K562 (cell line): ENCODE data around the gene SETD5. TPM values are rescaled to one million over a fixed set of nuclear protein-coding genes. Genes with fewer than 3 reads are reported as not detected.

ENCODE experiments used
- ATAC-seq: fragments of 200-7000 bp; cut with Tn5 transposase; 3 replicates; pipeline ENCODE4 v1.9.1; 2020; ENCODE audit warnings: moderate library complexity
- BruUV-seq: library from RNA; stranded (reverse); fragments of 400-500 nt; replicated peaks from 2 replicates; lab custom pipeline; 2021; lab: Mats Ljungman, UMichigan
- CTCF ChIA-PET: fragments of 300-600 bp; formaldehyde crosslinking; extraction: SDS; loops from one replicate; lab custom pipeline; 2021; ENCODE audit warnings: low intra/inter-chr PET ratio; lab: Yijun Ruan, JAX
- POLR2A ChIA-PET: fragments of 300-600, 350-650 bp; sonication (Branson Sonifier 250); formaldehyde crosslinking; extraction: SDS; loops from one replicate; lab custom pipeline; 2021; ENCODE audit warnings: antibody characterized with exemption, inconsistent platforms; lab: Yijun Ruan, JAX
- DNase-seq, 4 experiments: peaks; one replicate each; pipeline versions ENCODE4 v3.0.0 to v3.0.0-alpha.2; 2011 to 2018; ENCODE audit warnings: low spot score in 3 of 4, mixed read lengths in 3 of 4; ENCODE audit errors: extremely low read depth in 1 of 4
- FAIRE-seq: peaks from 2 replicates; lab custom pipeline; 2011; peaks lifted over from hg19 to GRCh38; lab: Jason Lieb, UNC
- H2AFZ ChIP-seq: 2 replicates; pipeline ENCODE4 v1.6.0; 2011; ENCODE audit warnings: low read depth, low read length, control low read depth, inconsistent platforms
- H3K27ac ChIP-seq: fragments of 200-600 bp; 3 replicates; pipeline ENCODE4 v1.8.0; 2011; ENCODE audit warnings: low read depth, mild to moderate bottlenecking, control low read depth, inconsistent platforms, low read length, moderate library complexity, mixed read lengths; ENCODE audit errors: extremely low read depth
- H3K27me3 ChIP-seq, 2 experiments: fragments of 300-600 bp in 1 of 2; 2 replicates in 1 of 2; 3 replicates in 1 of 2; pipeline versions ENCODE4 v1.6.0 to v1.8.0; 2011; ENCODE audit warnings: inconsistent platforms in 2 of 2, low read length in 2 of 2, mild to moderate bottlenecking in 1 of 2, mixed read lengths in 1 of 2, moderate library complexity in 1 of 2; ENCODE audit not compliant: control insufficient read depth in 2 of 2, insufficient read depth in 2 of 2
- H3K36me3 ChIP-seq: fragments of 300-600 bp; 3 replicates; pipeline ENCODE4 v1.8.0; 2011; ENCODE audit warnings: mild to moderate bottlenecking, low read length, inconsistent platforms; ENCODE audit not compliant: control insufficient read depth, insufficient read depth
- H3K4me1 ChIP-seq, 2 experiments: fragments of 200-600 bp in 1 of 2; replicated peaks in 1 of 2; 2 replicates in 1 of 2; 3 replicates in 1 of 2; pipeline versions ENCODE4 v1.5.1 to v1.8.0; 2011; ENCODE audit warnings: inconsistent platforms in 2 of 2, low read length in 2 of 2, mild to moderate bottlenecking in 1 of 2, mixed read lengths in 1 of 2, moderate library complexity in 1 of 2; ENCODE audit not compliant: control insufficient read depth in 2 of 2, insufficient read depth in 2 of 2
- H3K4me2 ChIP-seq: 2 replicates; pipeline ENCODE4 v1.6.1; 2011; ENCODE audit warnings: low read length, control low read depth, inconsistent platforms, mixed read lengths; ENCODE audit not compliant: insufficient read depth
- H3K4me3 ChIP-seq: fragments of 200-600 bp; sonication (generic), shearing (Covaris generic); 2 replicates; pipeline ENCODE4 v1.5.1; 2016; ENCODE audit warnings: control low read depth, inconsistent platforms
- H3K79me2 ChIP-seq: fragments of 200-600 bp; 3 replicates; pipeline ENCODE4 v1.8.0; 2011; ENCODE audit warnings: low read length, inconsistent platforms; ENCODE audit not compliant: control insufficient read depth, insufficient read depth
- H3K9ac ChIP-seq, 2 experiments: 2 replicates each; pipeline versions ENCODE4 v1.6.0 to v1.6.1; 2011; ENCODE audit warnings: low read depth in 2 of 2, low read length in 2 of 2, control low read depth in 1 of 2, inconsistent platforms in 1 of 2, mild to moderate bottlenecking in 1 of 2, mixed read lengths in 1 of 2; ENCODE audit not compliant: insufficient read depth in 1 of 2
- H3K9me1 ChIP-seq: one replicate; pipeline ENCODE4 v1.6.0; 2011; ENCODE audit warnings: inconsistent platforms, mild to moderate bottlenecking, low read length, moderate library complexity; ENCODE audit not compliant: control insufficient read depth, insufficient read depth
- H3K9me3 ChIP-seq: replicated peaks from 2 replicates; pipeline ENCODE4 v1.5.1; 2011; ENCODE audit warnings: low read depth, low read length, inconsistent platforms; ENCODE audit not compliant: control insufficient read depth, insufficient read depth
- H4K20me1 ChIP-seq: replicated peaks from 2 replicates; pipeline ENCODE4 v1.6.1; 2011; ENCODE audit warnings: low read length, inconsistent platforms, mixed read lengths; ENCODE audit not compliant: control insufficient read depth, insufficient read depth
- RFX5 ChIP-seq: IDR thresholded peaks from 2 replicates; pipeline ENCODE4 v1.6.1; 2011; ENCODE audit warnings: low read depth, mild to moderate bottlenecking, improper control_type of control experiment, low read length
- SP2 ChIP-seq: IDR thresholded peaks from 2 replicates; pipeline ENCODE4 v1.6.1; 2011; ENCODE audit warnings: mild to moderate bottlenecking, low read depth, low read length, moderate library complexity; ENCODE audit not compliant: poor library complexity, severe bottlenecking; ENCODE audit errors: extremely low read depth
- ZBTB8A ChIP-seq: fragments of 450-650 bp; IDR thresholded peaks from 2 replicates; pipeline ENCODE4 v1.6.1; 2018; ENCODE audit warnings: mild to moderate bottlenecking, moderate library complexity; ENCODE audit not compliant: partially characterized antibody
- WGBS: fragments of 100-300 bp; shearing (Covaris generic); methylation state at CpG from one replicate; pipeline ENCODE4 v1.1.6; 2016; ENCODE audit warnings: low coverage, mixed read lengths; ENCODE audit not compliant: insufficient coverage; ENCODE audit errors: missing lambda C conversion rate; 5-methylcytosine and 5-hydroxymethylcytosine counted together
- in situ Hi-C: fragments of 300-500 bp; cut with MboI; formaldehyde crosslinking; loops from 4 replicates; pipeline ENCODE4 v1.15.0; 2018; ENCODE audit warnings: inconsistent platforms, mixed read lengths
- intact Hi-C: fragments of 100-400 bp; cut with micrococcal nuclease; formaldehyde crosslinking; loops from 2 replicates; pipeline ENCODE4 v1.14.2; 2022
- polyA plus RNA-seq, 8 experiments: library from polyadenylated mRNA; depleted of rRNA in 4 of 8; stranded (reverse) in 5 of 8; unstranded in 3 of 8; fragments of >200 nt; fragmentation: Nextera tagmentation in 2 of 8; fragmentation: Illumina TruSeq in 1 of 8; extraction: Ambion mirVana in 2 of 8; extraction: Trizol in 1 of 8; gene quantifications; 2 replicates each; pipeline versions ENCODE4 v1.2.1 to v1.2.3, GENCODE V29; 2011 to 2014; ENCODE audit warnings: inconsistent platforms in 1 of 8, missing spikeins in 1 of 8
- total RNA-seq, 7 experiments: library from RNA; depleted of rRNA in 6 of 7; stranded (reverse); fragments of >200 nt in 6 of 7; fragmentation: Illumina TruSeq in 2 of 7; extraction: Trizol in 2 of 7; gene quantifications; 2 replicates each; pipeline versions ENCODE4 v1.2.1 to v1.2.3, GENCODE V29; 2011 to 2021; ENCODE audit warnings: low replicate concordance in 1 of 7
- TF ChIP-seq, protein P1 (sequence below): fragments of 450-650 bp; formaldehyde crosslinking; IDR thresholded peaks from 2 replicates; pipeline ENCODE4 v1.4.0; 2020; ENCODE audit warnings: mild to moderate bottlenecking, mixed read lengths

SETD5 gene
- total and polyA plus RNA-seq, 9 of the 15 experiments (the other 6 are each of a cell fraction or from before 2014, with no cell fraction given) = 20.8 to 135 (median 87.2) TPM

DNA sequence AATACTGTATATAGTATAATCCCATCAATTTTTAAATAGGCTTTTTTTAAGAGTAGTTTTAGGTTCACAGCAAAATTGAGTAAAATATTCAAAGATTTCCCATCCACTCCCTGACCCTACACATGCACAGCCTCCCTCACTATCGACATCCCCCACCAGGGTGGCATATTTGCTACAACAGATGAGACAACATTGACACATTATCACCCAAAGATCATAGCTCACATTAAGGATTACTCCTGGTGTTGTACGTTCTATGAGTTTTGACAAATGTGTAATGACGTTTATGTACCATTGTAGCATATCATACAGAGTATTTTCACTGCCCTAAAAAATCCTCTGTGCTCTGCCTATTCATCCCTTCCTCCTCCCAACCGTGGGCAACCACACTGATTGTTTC, 116.9 kb downstream of the SETD5 start:
- H4K20me1 ChIP-seq = no peaks in the 10 kb centered on the region
- FAIRE-seq (no peak), ATAC-seq (no peak), DNase-seq (no peak)
- peaks cover 9% of the 10 kb centered on the region in 2 experiments for H3K27me3 ChIP-seq
- H3K27ac ChIP-seq = no peak overlapping the region
- intact Hi-C loops = no loop called here
- H3K4me2 ChIP-seq = no peak overlapping the region
- WGBS = 0% methylated on average over 4 of the region's 4 CpGs
- peaks cover 0 to 4% of the 10 kb centered on the region in 2 experiments; a peak in 1 of 5 replicates for H3K4me1 ChIP-seq
- no peak overlapping the region for H3K9ac ChIP-seq
- no peaks in the 10 kb centered on the region for H3K79me2 ChIP-seq
- CTCF ChIA-PET = no interaction called here
- POLR2A ChIA-PET = interaction anchor here (0.6 to 1.0 kb wide), 2 partner anchors 14 to 292 kb away, joined by 3 to 6 read pairs; no protein-coding TSS in a partner anchor
- TF ChIP-seq, protein P1, sequence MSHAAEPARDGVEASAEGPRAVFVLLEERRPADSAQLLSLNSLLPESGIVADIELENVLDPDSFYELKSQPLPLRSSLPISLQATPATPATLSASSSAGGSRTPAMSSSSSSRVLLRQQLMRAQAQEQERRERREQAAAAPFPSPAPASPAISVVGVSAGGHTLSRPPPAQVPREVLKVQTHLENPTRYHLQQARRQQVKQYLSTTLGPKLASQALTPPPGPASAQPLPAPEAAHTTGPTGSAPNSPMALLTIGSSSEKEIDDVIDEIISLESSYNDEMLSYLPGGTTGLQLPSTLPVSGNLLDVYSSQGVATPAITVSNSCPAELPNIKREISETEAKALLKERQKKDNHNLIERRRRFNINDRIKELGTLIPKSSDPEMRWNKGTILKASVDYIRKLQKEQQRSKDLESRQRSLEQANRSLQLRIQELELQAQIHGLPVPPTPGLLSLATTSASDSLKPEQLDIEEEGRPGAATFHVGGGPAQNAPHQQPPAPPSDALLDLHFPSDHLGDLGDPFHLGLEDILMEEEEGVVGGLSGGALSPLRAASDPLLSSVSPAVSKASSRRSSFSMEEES (CRISPR knock-in tag) = no peak
- TF ChIP-seq SP2 = no peak
- no peak for TF ChIP-seq ZBTB8A
- TF ChIP-seq RFX5 = no peak
- no peaks in the 10 kb centered on the region for H3K9me1 ChIP-seq
- H3K9me3 ChIP-seq = no peaks in the 10 kb centered on the region
- H3K4me3 ChIP-seq = no peak overlapping the region
- in situ Hi-C loops = loop anchor here (25.0 kb wide), 1 partner anchor 798 kb away; the partner anchor contains the start of gene SEC13
- H3K36me3 ChIP-seq = no peaks in the 10 kb centered on the region
- no peak overlapping the region for H2AFZ ChIP-seq
- no TSS peak for BruUV-seq
